Measurements from ENCODE around the gene RPUSD2.

Gene RPUSD2

DNA sequence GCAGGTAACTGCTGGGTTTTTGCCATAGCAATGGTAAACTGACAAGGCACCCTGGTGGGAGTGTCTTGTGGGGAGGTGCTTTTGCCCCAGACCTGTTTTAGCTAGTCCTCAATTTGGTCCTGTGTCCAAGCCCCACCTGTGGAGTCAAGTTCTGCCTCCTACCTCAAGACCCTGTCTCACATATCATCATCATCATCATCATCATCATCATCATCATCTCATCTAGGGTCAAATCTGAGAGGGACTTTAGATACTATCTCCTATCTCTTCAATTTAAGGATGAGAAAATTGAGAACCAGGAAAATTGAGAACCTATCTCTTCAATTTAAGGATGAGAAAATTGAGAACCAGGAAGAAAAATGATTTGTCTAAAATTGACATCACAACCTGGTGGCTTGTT lies 34.8 kb downstream of the RPUSD2 start:
- TF ChIP-seq, protein P1, sequence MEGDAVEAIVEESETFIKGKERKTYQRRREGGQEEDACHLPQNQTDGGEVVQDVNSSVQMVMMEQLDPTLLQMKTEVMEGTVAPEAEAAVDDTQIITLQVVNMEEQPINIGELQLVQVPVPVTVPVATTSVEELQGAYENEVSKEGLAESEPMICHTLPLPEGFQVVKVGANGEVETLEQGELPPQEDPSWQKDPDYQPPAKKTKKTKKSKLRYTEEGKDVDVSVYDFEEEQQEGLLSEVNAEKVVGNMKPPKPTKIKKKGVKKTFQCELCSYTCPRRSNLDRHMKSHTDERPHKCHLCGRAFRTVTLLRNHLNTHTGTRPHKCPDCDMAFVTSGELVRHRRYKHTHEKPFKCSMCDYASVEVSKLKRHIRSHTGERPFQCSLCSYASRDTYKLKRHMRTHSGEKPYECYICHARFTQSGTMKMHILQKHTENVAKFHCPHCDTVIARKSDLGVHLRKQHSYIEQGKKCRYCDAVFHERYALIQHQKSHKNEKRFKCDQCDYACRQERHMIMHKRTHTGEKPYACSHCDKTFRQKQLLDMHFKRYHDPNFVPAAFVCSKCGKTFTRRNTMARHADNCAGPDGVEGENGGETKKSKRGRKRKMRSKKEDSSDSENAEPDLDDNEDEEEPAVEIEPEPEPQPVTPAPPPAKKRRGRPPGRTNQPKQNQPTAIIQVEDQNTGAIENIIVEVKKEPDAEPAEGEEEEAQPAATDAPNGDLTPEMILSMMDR (conservative IDR thresholded peaks at IDR 0.05; ENCODE audit: control insufficient read depth, insufficient read depth, low read depth, low read length), result no peak
- DNase-seq (ENCODE audit: low read depth), result no peak
- H3K4me3 ChIP-seq (ENCODE audit: control insufficient read depth, low read depth, low read length), result no peak overlapping the region

DNA sequence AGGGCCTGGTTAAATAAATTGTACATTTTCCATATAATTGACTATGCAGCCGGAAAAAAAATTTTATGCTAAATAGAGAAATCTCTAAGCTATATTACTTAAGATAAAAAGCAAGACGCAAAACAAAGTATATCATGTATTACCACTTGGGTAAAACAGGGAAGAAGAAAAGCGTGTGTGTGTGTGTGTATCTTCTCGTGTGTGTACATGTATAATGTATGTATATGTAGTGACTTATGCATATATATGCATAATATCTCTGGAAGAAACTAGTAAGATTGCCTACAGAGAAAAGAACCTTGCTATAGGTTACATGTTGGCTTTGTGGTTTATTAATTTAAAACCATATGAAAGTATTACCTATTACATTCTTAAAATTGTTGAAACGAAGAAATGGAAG lies 44.0 kb downstream of the RPUSD2 start:
- H3K4me3 ChIP-seq (ENCODE audit: control insufficient read depth, low read depth, low read length), result no peak overlapping the region
- TF ChIP-seq, protein P1 (conservative IDR thresholded peaks at IDR 0.05; ENCODE audit: control insufficient read depth, insufficient read depth, low read depth, low read length), result no peak
- no peak for DNase-seq (ENCODE audit: low read depth)

DNA sequence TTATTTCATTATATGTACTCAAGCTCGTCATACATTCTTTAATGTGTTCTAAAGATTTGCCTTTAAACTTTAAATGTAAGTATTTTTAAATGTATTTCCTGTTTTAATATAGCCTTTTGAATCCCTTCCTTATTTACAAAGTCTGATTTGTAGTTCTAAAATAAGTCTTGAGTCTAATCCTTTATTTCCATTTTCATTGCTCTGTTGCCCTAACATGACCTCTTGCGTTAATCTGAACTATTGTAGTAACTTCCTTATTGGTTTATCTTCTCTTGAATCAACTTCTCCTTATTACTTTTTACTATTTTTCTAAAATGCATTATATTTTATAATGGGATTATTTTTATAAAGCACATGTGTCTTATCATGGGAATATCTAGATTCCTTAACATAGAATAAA lies 48.9 kb downstream of the RPUSD2 start:
- no peak overlapping the region for H3K4me3 ChIP-seq (ENCODE audit: control insufficient read depth, low read depth, low read length)
- TF ChIP-seq, protein P1 (conservative IDR thresholded peaks at IDR 0.05; ENCODE audit: control insufficient read depth, insufficient read depth, low read depth, low read length), result no peak
- DNase-seq (ENCODE audit: low read depth), result no peak

DNA sequence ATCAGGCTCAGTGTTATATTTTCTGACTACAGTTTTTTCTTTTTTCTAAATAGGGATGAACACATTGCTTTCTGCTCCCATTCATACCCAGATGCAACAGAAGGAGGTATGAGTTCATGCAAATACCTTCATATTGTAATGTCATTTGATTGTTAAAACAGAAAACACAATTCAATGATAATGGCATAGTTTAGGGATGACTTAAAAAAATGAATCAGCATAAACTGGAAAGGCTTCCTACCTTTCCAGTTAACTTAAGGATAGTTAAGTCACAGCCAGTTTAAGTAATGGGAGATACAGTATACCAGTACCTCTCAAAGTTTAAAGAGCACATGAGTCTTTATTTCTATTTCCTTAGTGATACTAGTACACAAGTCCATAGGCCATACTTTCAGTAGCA lies 49.8 kb downstream of the RPUSD2 start:
- TF ChIP-seq, protein P1 (conservative IDR thresholded peaks at IDR 0.05; ENCODE audit: control insufficient read depth, insufficient read depth, low read depth, low read length), result no peak
- H3K4me3 ChIP-seq (ENCODE audit: control insufficient read depth, low read depth, low read length), result no peak overlapping the region
- DNase-seq (ENCODE audit: low read depth), result no peak

DNA sequence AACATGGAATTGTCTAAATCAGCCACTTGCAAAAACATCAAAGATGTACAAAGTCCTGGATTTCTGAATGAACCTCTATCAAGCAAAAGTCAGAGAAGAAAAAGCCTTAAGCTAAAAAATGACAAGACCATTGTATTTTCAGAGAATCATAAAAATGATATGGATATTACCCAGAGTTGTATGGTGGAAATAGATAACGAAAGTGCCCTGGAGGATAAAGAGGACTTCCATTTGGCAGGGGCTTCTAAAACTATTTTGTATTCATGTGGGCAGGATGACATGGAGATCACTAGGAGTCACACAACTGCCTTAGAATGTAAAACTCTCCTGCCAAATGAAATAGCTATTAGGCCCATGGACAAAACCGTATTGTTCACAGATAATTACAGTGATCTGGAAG lies 54.3 kb downstream of the RPUSD2 start:
- no peak for DNase-seq (ENCODE audit: low read depth)
- TF ChIP-seq, protein P1 (conservative IDR thresholded peaks at IDR 0.05; ENCODE audit: control insufficient read depth, insufficient read depth, low read depth, low read length), result no peak
- no peak overlapping the region for H3K4me3 ChIP-seq (ENCODE audit: control insufficient read depth, low read depth, low read length)

All from fibroblast of mammary gland (primary cell).